Astrocyte (in vitro differentiated cells and primary cell): ENCODE measurements around the gene INTS12. TPM values are rescaled to one million over a fixed set of nuclear protein-coding genes. Genes with fewer than 3 reads are reported as not detected.

Experiments
- DNase-seq: peaks from one replicate; pipeline ENCODE4 v3.0.0-alpha.2; 2010; ENCODE audit warnings: low read depth
- FAIRE-seq: peaks from 2 replicates; lab custom pipeline; 2011; peaks lifted over from hg19 to GRCh38; lab: Jason Lieb, UNC
- H2AFZ ChIP-seq: 2 replicates; pipeline ENCODE4 v1.6.0; 2012; ENCODE audit warnings: low read depth, low read length, inconsistent platforms
- H3K27ac ChIP-seq: 2 replicates; pipeline ENCODE4 v1.5.1; 2011; ENCODE audit warnings: low read depth, low read length, inconsistent platforms
- H3K27me3 ChIP-seq: 2 replicates; pipeline ENCODE4 v1.6.0; 2011; ENCODE audit warnings: low read length, inconsistent platforms; ENCODE audit not compliant: insufficient read depth
- H3K36me3 ChIP-seq: 2 replicates; pipeline ENCODE4 v1.5.1; 2011; ENCODE audit warnings: low read length, inconsistent platforms; ENCODE audit not compliant: insufficient read depth
- H3K4me1 ChIP-seq: 2 replicates; pipeline ENCODE4 v1.5.1; 2011; ENCODE audit warnings: low read length, inconsistent platforms; ENCODE audit not compliant: insufficient read depth
- H3K4me2 ChIP-seq: 2 replicates; pipeline ENCODE4 v1.6.0; 2012; ENCODE audit warnings: low read length, inconsistent platforms
- H3K4me3 ChIP-seq: 2 replicates; pipeline ENCODE4 v1.5.1; 2011; ENCODE audit warnings: low read depth, mild to moderate bottlenecking, low read length, inconsistent platforms; ENCODE audit not compliant: insufficient read depth
- H3K79me2 ChIP-seq: 2 replicates; pipeline ENCODE4 v1.6.0; 2012; ENCODE audit warnings: mild to moderate bottlenecking, low read length, inconsistent platforms; ENCODE audit not compliant: insufficient read depth
- H3K9ac ChIP-seq: 2 replicates; pipeline ENCODE4 v1.6.0; 2012; ENCODE audit warnings: mild to moderate bottlenecking, low read length, inconsistent platforms
- H3K9me3 ChIP-seq: 2 replicates; pipeline ENCODE4 v1.5.1; 2012; ENCODE audit warnings: low read depth, mild to moderate bottlenecking, low read length, inconsistent platforms; ENCODE audit not compliant: insufficient read depth
- H4K20me1 ChIP-seq: 2 replicates; pipeline ENCODE4 v1.6.0; 2012; ENCODE audit warnings: low read length, inconsistent platforms; ENCODE audit not compliant: insufficient read depth
- H3K27ac Mint-ChIP-seq: one replicate; pipeline ENCODE4 v1.8.0; 2021; ENCODE audit warnings: mild to moderate bottlenecking, mixed read lengths; ENCODE audit not compliant: unreplicated experiment
- H3K27me3 Mint-ChIP-seq: one replicate; pipeline ENCODE4 v1.8.0; 2021; ENCODE audit warnings: low read depth, mixed read lengths; ENCODE audit not compliant: unreplicated experiment
- H3K36me3 Mint-ChIP-seq: one replicate; pipeline ENCODE4 v1.8.0; 2021; ENCODE audit warnings: low read depth, mixed read lengths; ENCODE audit not compliant: unreplicated experiment
- H3K4me1 Mint-ChIP-seq: one replicate; pipeline ENCODE4 v1.8.0; 2021; ENCODE audit warnings: low read depth, mixed read lengths; ENCODE audit not compliant: unreplicated experiment
- H3K4me3 Mint-ChIP-seq: one replicate; pipeline ENCODE4 v1.8.0; 2021; ENCODE audit warnings: mild to moderate bottlenecking, moderate library complexity, mixed read lengths; ENCODE audit not compliant: unreplicated experiment
- H3K9me3 Mint-ChIP-seq: one replicate; pipeline ENCODE4 v1.8.0; 2021; ENCODE audit warnings: mild to moderate bottlenecking, mixed read lengths; ENCODE audit not compliant: unreplicated experiment
- CTCF ChIP-seq: IDR thresholded peaks from 2 replicates; pipeline ENCODE4 v1.5.1; 2011; ENCODE audit warnings: low read depth, mild to moderate bottlenecking, inconsistent platforms, low read length, moderate library complexity; ENCODE audit not compliant: insufficient read depth
- EZH2 ChIP-seq: IDR thresholded peaks from 2 replicates; pipeline ENCODE4 v1.6.1; 2012; ENCODE audit warnings: mild to moderate bottlenecking, low read length, inconsistent platforms; ENCODE audit not compliant: insufficient read depth
- total RNA-seq: library from RNA; stranded (reverse); gene quantifications from 2 replicates; pipeline ENCODE4 v1.2.1, GENCODE V29; 2021

The INTS12 gene
- total RNA-seq, 1 donor from 2014 or later = 21.9 TPM

GRCh38 chr4:105719204-105719603 lies 10.7 kb upstream of the INTS12 start:
- Mint-ChIP-seq H3K36me3 (peaks cover 4% of the 10 kb centered on the region), H3K4me3 (no peak overlapping the region)
- no peak for DNase-seq

DNA sequence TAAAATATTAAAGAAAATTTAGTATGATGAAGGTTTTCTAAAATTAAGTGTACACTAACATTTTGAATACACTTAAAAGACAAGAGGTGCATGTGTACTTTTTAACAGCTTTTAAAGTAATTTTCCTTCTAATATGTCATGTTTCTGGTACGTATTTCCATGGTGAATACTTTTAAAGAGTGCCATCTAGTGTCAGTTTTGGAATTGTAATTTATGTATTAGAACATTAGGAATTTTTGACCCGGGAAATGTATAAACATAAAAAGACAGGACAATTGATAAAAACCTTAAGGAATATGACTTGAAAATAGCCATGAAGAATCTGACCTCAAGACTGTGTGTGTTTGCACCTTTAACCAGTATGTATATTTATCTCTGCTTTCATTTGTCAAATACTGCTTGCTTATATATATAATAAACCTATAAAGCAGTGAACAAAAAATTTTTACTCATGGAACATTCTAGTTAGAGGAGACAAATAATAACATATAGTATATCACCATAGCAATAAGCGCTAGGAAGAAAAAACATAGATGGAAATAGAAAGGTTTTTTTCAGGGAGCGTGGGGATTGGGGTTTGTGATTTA lies 7.3 kb upstream of the INTS12 start:
- Histone ChIP-seq H3K27me3 (no peaks in the 10 kb centered on the region), H3K4me1 (peaks cover 5% of the 10 kb centered on the region), H3K9ac (no peak overlapping the region), H3K4me2 (no peak overlapping the region), H3K4me3 (no peak overlapping the region), H3K27ac (no peak overlapping the region), H3K79me2 (peaks cover 25% of the 10 kb centered on the region), H4K20me1 (peaks cover 2% of the 10 kb centered on the region), H3K36me3 (no peaks in the 10 kb centered on the region), H2AFZ (no peak overlapping the region), H3K9me3 (no peaks in the 10 kb centered on the region)
- no peaks in the 10 kb centered on the region for H3K9me3 Mint-ChIP-seq
- H3K4me3 Mint-ChIP-seq = no peak overlapping the region
- TF ChIP-seq EZH2 (no peak), CTCF (peak; percentile 41)
- FAIRE-seq = peak; percentile 64
- H3K36me3 Mint-ChIP-seq = peaks cover 4% of the 10 kb centered on the region
- no peaks in the 10 kb centered on the region for H3K4me1 Mint-ChIP-seq
- no peak overlapping the region for H3K27ac Mint-ChIP-seq
- H3K27me3 Mint-ChIP-seq = no peaks in the 10 kb centered on the region
- DNase-seq = peak; percentile 17

More at GRCh38 chr4:105719204-105719603, 10.7 kb upstream of the INTS12 start:
- Mint-ChIP-seq H3K4me1 (no peaks in the 10 kb centered on the region), H3K27ac (no peak overlapping the region), H3K9me3 (no peaks in the 10 kb centered on the region), H3K27me3 (no peaks in the 10 kb centered on the region)
- Histone ChIP-seq H2AFZ (no peak overlapping the region), H4K20me1 (peaks cover under 1% of the 10 kb centered on the region), H3K9ac (no peak overlapping the region), H3K27me3 (no peaks in the 10 kb centered on the region), H3K79me2 (peaks cover 2% of the 10 kb centered on the region), H3K4me1 (peaks cover 2% of the 10 kb centered on the region), H3K9me3 (no peaks in the 10 kb centered on the region), H3K27ac (no peak overlapping the region), H3K4me2 (no peak overlapping the region), H3K36me3 (no peaks in the 10 kb centered on the region), H3K4me3 (no peak overlapping the region)
- TF ChIP-seq CTCF (no peak), EZH2 (no peak)
- no peak for FAIRE-seq

DNA sequence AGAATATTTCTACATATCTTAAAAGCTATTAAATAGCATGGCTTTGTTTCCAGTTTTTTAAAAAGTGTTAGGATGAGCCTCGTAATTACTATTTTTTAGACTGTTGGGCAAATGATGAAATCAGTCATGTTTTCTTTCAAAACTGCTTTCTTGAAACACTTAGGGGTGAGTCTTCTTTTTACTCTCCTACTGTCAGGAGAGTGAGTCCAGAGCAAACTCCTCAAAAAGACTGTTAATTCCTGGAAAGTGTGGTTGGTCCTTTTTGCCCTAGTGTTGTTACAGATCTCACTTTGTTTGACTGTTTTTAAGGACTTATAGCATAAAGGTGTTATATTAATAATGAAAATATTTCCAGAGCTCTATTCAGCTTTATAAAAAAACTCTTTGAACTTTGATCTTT lies 6.4 kb upstream of the INTS12 start:
- Mint-ChIP-seq H3K4me1 (no peaks in the 10 kb centered on the region), H3K27ac (no peak overlapping the region), H3K27me3 (no peaks in the 10 kb centered on the region), H3K4me3 (no peak overlapping the region), H3K9me3 (no peaks in the 10 kb centered on the region), H3K36me3 (peaks cover 4% of the 10 kb centered on the region)
- Histone ChIP-seq H3K4me1 (peaks cover 5% of the 10 kb centered on the region), H3K36me3 (no peaks in the 10 kb centered on the region), H3K4me3 (no peak overlapping the region), H2AFZ (no peak overlapping the region), H3K27ac (no peak overlapping the region), H4K20me1 (peaks cover 2% of the 10 kb centered on the region), H3K79me2 (peaks cover 34% of the 10 kb centered on the region), H3K9ac (no peak overlapping the region), H3K9me3 (no peaks in the 10 kb centered on the region), H3K27me3 (no peaks in the 10 kb centered on the region), H3K4me2 (no peak overlapping the region)
- TF ChIP-seq CTCF = no peak
- no peak for TF ChIP-seq EZH2
- DNase-seq (no peak), FAIRE-seq (no peak)
